OCI-LY7 (cell line): Measurements from ENCODE around the gene CCDC148.

Experiments
- EZH2phosphoT487 ChIP-seq: fragments of 200-600 bp; sonication (generic); IDR thresholded peaks from 2 replicates; pipeline ENCODE4 v1.6.1; 2018; ENCODE audit warnings: low read depth, borderline replicate concordance, mild to moderate bottlenecking, mixed run types, antibody characterized with exemption, low read length, moderate library complexity, mixed read lengths
- TF ChIP-seq, protein P1 (sequence below): fragments of 200-600 bp; sonication (generic); conservative IDR thresholded peaks from 2 replicates; pipeline ENCODE4 v1.5.1; 2014; ENCODE audit warnings: mild to moderate bottlenecking, antibody characterized with exemption, low read length, moderate library complexity, mixed read lengths

DNA sequence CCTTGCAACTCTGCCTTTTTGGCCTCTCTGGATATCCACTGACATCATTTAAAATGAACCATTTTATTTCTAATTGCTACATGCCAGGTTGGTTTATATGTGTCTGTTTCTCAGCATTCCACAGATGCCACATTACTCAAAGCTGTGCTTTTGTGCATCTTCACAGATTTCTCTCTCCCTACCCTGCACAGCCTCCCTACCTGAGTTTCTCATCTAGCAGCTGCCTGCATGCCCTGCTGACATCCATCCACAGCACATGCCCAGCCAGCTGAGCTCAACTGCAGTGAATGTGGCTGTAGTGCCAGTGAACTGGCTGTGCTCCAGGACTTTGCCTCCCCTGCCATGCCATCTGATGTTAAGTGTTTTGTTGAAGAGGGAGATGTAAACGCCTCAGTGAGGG, 44.7 kb upstream of the CCDC148 start:
- TF ChIP-seq EZH2phosphoT487, result no peak
- TF ChIP-seq, protein P1, sequence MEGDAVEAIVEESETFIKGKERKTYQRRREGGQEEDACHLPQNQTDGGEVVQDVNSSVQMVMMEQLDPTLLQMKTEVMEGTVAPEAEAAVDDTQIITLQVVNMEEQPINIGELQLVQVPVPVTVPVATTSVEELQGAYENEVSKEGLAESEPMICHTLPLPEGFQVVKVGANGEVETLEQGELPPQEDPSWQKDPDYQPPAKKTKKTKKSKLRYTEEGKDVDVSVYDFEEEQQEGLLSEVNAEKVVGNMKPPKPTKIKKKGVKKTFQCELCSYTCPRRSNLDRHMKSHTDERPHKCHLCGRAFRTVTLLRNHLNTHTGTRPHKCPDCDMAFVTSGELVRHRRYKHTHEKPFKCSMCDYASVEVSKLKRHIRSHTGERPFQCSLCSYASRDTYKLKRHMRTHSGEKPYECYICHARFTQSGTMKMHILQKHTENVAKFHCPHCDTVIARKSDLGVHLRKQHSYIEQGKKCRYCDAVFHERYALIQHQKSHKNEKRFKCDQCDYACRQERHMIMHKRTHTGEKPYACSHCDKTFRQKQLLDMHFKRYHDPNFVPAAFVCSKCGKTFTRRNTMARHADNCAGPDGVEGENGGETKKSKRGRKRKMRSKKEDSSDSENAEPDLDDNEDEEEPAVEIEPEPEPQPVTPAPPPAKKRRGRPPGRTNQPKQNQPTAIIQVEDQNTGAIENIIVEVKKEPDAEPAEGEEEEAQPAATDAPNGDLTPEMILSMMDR, result no peak
